ENCODE results near the gene TMEM60. TPM values are rescaled to one million over a fixed set of nuclear protein-coding genes. Genes with fewer than 3 reads are reported as not detected.
"Not testable (repeated sequence)": the region's sequence is repeated elsewhere in the genome, so short reads cannot be mapped to it uniquely, and the experiment has no call there.

TMEM60 gene
- total and polyA plus RNA-seq, 11 donors: 5.4 to 16.3 (median 8.7) TPM

DNA sequence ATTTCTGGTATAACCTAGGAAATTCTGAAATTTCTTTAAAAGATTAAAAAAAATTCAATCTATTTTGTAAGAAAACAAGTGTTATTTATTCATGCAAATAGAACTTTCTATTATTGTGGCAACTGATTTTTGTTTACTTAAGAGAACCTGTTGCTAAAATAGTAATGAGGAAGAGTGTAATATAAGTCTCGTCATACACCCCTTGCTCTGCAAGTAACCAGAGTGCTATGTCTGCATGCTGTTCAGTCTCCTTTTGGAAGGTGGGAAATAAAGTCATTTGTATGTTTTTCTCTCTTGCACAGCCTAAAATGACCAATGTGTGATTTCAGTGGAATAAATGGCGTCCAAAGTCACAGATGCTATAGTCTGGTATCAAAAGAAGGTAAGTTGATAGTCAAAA is 41.7 kb upstream of the TMEM60 start:
- Histone ChIP-seq H3K27ac (no peak overlapping the region), H3K9me3 (peaks cover 0 to 4% (median 0%) of the 10 kb centered on the region in 12 donors), H3K4me3 (no peak overlapping the region), H3K27me3 (no peaks in the 10 kb centered on the region), H3K4me1 (peaks cover 0 to 24% (median 7%) of the 10 kb centered on the region in 12 donors), H3K36me3 (no peaks in the 10 kb centered on the region)
- intact Hi-C loops (cut with DNase I): loop anchor here in 1 of 10 donors (5.0 kb wide), 1 partner anchor 43 kb away; the partner anchor contains the start of genes PHTF2 and TMEM60
- TF ChIP-seq, protein P1, sequence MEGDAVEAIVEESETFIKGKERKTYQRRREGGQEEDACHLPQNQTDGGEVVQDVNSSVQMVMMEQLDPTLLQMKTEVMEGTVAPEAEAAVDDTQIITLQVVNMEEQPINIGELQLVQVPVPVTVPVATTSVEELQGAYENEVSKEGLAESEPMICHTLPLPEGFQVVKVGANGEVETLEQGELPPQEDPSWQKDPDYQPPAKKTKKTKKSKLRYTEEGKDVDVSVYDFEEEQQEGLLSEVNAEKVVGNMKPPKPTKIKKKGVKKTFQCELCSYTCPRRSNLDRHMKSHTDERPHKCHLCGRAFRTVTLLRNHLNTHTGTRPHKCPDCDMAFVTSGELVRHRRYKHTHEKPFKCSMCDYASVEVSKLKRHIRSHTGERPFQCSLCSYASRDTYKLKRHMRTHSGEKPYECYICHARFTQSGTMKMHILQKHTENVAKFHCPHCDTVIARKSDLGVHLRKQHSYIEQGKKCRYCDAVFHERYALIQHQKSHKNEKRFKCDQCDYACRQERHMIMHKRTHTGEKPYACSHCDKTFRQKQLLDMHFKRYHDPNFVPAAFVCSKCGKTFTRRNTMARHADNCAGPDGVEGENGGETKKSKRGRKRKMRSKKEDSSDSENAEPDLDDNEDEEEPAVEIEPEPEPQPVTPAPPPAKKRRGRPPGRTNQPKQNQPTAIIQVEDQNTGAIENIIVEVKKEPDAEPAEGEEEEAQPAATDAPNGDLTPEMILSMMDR (IDR thresholded peaks at IDR 0.05): no peak
- TF ChIP-seq POLR2A (IDR thresholded peaks at IDR 0.05): no peak
- no peak for ATAC-seq
- WGBS, 4 donors: 70 to 83% (median 77%) methylated on average over 2 of the region's 2 CpGs
- no peak for DNase-seq

DNA sequence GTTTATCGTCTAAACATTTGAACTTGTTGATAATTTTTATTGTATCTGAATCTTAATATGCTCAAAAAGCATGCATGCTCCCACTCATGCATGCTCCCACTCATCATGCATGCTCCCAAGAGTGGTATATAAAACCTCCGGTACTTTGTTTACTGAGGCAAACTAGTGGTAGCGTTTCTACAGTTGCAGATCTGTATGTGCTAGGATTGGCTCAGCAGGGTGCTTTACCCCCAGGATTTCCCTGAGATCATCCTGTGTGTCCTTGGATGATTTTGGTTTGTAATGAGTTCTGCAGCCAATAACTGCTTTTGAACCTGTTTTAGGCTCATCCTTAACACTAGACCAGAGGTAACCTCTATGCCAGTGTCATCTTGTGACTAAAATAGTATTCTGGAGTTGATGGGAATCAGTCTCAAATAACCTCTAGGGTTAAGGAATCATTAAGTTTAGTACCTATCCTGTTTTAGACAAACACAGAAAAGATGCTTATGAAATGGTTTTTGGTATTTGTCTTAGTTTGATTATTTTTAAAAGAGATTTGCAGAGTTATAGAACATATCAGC is 40.8 kb upstream of the TMEM60 start:
- intact Hi-C loops (cut with DNase I): loop anchor here in 1 of 10 donors (5.0 kb wide), 1 partner anchor 42 kb away; the partner anchor contains the start of genes PHTF2 and TMEM60
- no peak for TF ChIP-seq POLR2A (IDR thresholded peaks at IDR 0.05)
- TF ChIP-seq, protein P1 (IDR thresholded peaks at IDR 0.05): no peak
- H3K4me1 ChIP-seq: peaks cover 0 to 33% (median 8%) of the 10 kb centered on the region in 12 donors
- DNase-seq (no peak), ATAC-seq (no peak)
- WGBS, 4 donors: 46 to 64% (median 49%) methylated on average over 3 of the region's 3 CpGs
- no peak overlapping the region for H3K4me3 ChIP-seq
- peaks cover 0 to 4% (median 0%) of the 10 kb centered on the region in 12 donors for H3K9me3 ChIP-seq
- H3K27ac ChIP-seq: no peak overlapping the region
- no peaks in the 10 kb centered on the region for H3K27me3 ChIP-seq
- H3K36me3 ChIP-seq: no peaks in the 10 kb centered on the region

GRCh38 chr7:77837966-77838365 is 39.7 kb upstream of the TMEM60 start:
- Histone ChIP-seq H3K27ac (no peak overlapping the region), H3K4me1 (peaks cover 0 to 35% (median 9%) of the 10 kb centered on the region in 12 donors), H3K4me3 (no peak overlapping the region), H3K27me3 (no peaks in the 10 kb centered on the region), H3K36me3 (no peaks in the 10 kb centered on the region), H3K9me3 (peaks cover 0 to 4% (median 0%) of the 10 kb centered on the region in 12 donors)
- 60 to 74% (median 68%) methylated on average over 1 of the region's 1 CpG for WGBS, 4 donors
- ATAC-seq (no peak), DNase-seq (no peak)
- intact Hi-C loops (cut with DNase I): loop anchor here in 1 of 10 donors (5.0 kb wide), 1 partner anchor 41 kb away; the partner anchor contains the start of genes PHTF2 and TMEM60
- TF ChIP-seq, protein P1 (IDR thresholded peaks at IDR 0.05): no peak
- no peak for TF ChIP-seq POLR2A (IDR thresholded peaks at IDR 0.05)

DNA sequence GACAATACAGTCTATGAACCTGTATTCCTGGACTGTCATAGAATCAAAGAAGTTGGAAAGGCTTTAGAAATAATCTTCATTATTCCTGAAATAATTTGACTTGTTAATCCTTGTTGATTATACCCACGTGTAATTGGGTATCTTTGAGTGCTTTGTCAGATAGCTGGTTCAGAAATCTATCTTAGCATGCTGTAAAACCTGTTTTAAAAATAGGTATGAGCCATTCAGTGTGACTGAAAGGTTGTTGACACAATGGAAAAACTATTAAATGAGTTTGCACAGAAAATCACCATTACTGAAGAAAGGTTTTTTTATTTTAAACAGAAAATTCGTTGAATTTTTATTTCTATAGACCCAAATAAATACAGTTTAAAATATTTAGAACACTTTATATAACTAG is 39.0 kb upstream of the TMEM60 start:
- WGBS, 4 donors: 30 to 38% (median 31%) methylated on average over 2 of the region's 2 CpGs
- no peaks in the 10 kb centered on the region for H3K36me3 ChIP-seq
- H3K4me1 ChIP-seq: peaks cover 0 to 35% (median 9%) of the 10 kb centered on the region in 12 donors
- H3K9me3 ChIP-seq: peaks cover 0 to 4% (median 0%) of the 10 kb centered on the region in 12 donors
- DNase-seq: no peak
- peak in 2 of 4 donors; percentile 49 to 64 for ATAC-seq
- no peak overlapping the region for H3K4me3 ChIP-seq
- TF ChIP-seq, protein P1 (IDR thresholded peaks at IDR 0.05): no peak
- no peak for TF ChIP-seq POLR2A (IDR thresholded peaks at IDR 0.05)
- H3K27ac ChIP-seq: no peak overlapping the region
- intact Hi-C loops (cut with DNase I): loop anchor here in 1 of 10 donors (5.0 kb wide), 1 partner anchor 40 kb away; the partner anchor contains the start of genes PHTF2 and TMEM60
- H3K27me3 ChIP-seq: no peaks in the 10 kb centered on the region

DNA sequence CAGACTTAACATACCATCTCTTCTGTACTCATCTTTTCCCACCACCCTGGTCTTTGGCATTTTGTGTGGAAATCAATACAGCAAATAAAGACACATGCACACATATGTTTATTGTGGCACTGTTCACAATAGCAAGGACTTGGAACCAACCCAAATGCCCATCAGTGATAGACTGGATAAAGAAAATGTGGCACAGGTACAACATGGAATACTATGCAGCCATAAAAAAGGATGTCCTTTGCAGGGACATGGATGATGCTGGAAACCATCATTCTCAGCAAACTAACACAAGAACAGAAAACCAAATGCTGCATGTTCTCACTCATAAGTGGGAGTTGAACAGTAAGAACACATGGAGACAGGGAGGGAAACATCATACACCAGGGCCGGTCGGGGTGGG is 38.2 kb upstream of the TMEM60 start:
- ATAC-seq: not testable (repeated sequence)
- intact Hi-C loops (cut with DNase I): loop anchor here in 1 of 10 donors (5.0 kb wide), 1 partner anchor 39 kb away; the partner anchor contains the start of genes PHTF2 and TMEM60

More for the DNA sequence above, 38.2 kb upstream of the TMEM60 start:
- H3K9me3 ChIP-seq, H3K36me3 ChIP-seq, DNase-seq, H3K4me3 ChIP-seq, H3K27me3 ChIP-seq, H3K27ac ChIP-seq: not testable (repeated sequence)
- 95 to 98% (median 95%) methylated on average over 2 of the region's 2 CpGs for WGBS, 4 donors
- H3K4me1 ChIP-seq: peaks cover 0 to 41% (median 9%) of the 10 kb centered on the region in 12 donors

Data from heart left ventricle (tissue), 16 donors.